HG03196 (cell line): ENCODE data around the gene IMP3.
A peak's percentile ranks its signal among the peaks of the same experiment; 100 is the strongest.
"Not testable (repeated sequence)": the region's sequence is repeated elsewhere in the genome, so short reads cannot be mapped to it uniquely, and the experiment has no call there.

ENCODE experiments used
- ATAC-seq: cut with Tn5 transposase; IDR thresholded peaks from one replicate; pipeline ENCODE4 v1.9.1; 2021; ENCODE audit not compliant: unreplicated experiment

Gene IMP3, protein sequence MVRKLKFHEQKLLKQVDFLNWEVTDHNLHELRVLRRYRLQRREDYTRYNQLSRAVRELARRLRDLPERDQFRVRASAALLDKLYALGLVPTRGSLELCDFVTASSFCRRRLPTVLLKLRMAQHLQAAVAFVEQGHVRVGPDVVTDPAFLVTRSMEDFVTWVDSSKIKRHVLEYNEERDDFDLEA

GRCh38 chr15:75639709-75640482, at the start of gene IMP3:
Gene IMP3 (minus strand): TSS chr15:75640224. CDS start chr15:75640168, 56 bp downstream.
- peak; percentile 89 for ATAC-seq

- ATAC-seq = not testable (repeated sequence)
Measured at GRCh38 chr15:75689429-75689828, 49.4 kb upstream of the IMP3 start.

- ATAC-seq = no peak
Measured at GRCh38 chr15:75688831-75689230, 48.8 kb upstream of the IMP3 start.

GRCh38 chr15:75688278-75688557, 48.2 kb upstream of the IMP3 start:
- ATAC-seq = no peak

DNA sequence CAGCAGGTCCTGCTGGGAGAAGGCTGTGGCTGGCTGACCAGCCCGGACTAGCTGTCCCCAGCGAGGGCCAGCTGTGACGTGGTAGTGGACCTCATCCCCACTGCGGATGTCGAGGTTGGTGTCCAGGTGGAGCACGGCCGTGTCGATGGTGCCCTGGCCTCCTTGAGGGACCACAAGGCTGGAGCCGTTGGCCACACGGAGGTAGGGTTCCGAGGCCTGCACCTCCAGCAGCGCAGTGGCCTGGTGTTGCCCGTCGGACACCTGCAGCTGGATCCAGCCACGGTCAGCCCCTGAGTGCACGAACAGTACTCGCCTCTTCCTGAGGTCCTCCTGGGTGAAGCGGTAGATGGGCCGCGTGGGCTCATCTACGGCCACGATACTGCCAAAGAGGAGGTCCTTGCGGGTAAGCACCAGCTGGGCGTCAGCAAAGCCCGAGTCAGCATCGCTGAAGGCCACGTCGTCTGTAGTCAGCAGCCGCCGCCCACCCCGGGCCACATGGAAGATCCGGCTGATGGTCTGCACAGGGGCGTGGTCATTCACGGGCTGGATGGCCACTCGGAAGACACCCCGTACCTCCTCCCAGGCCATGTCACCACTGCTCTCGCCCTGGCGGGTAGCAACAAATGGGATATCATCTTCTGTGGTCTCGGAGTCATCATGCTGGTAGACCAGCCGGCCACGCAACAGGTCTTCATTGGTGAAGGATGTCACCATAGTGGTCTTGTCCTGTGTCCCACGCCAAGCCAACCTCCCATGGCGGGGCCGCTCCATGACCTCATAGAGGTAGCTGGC, 47.7 kb upstream of the IMP3 start:
- ATAC-seq = no peak

DNA sequence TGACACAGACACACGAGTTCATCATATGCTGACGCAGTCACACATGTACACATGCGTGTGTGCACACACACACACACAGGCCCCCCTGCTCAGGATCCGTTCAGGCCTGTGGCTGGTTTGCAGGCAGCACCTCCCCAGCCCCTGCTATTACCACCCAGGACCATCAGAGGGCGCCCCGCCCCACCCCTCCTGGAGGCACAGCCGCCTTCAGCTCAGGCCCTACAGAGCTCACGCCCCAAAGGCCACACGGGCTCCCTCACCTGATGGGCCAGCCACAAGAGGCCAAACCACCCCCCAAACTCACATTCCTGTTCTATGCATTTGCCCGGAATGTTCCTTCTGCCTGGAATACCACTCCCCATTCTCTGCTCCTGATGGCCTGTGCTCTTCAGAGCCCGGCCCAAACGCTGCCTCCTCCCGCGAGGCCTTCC, 46.2 kb upstream of the IMP3 start:
- peak; percentile 61 for ATAC-seq

DNA sequence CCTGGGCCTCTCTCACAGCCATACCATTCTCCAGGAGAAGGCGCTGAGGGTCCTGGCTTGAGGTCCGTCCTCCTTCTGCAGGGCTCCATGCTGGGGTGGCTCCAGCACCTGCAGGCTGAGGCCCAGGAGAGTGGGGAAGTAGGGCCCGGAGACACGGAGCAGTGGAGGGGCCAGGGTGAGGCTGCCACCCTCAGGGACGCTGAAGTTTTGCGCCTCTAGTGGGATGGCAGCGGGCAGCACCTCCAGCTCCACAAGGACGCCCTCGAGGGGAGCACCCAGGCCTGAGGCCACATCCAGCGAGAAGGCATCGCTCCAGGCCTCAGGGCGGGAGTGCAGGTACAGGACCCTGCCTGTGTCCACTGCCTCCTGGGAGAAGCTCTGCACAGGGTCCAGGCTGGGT, 45.2 kb upstream of the IMP3 start:
- no peak for ATAC-seq

DNA sequence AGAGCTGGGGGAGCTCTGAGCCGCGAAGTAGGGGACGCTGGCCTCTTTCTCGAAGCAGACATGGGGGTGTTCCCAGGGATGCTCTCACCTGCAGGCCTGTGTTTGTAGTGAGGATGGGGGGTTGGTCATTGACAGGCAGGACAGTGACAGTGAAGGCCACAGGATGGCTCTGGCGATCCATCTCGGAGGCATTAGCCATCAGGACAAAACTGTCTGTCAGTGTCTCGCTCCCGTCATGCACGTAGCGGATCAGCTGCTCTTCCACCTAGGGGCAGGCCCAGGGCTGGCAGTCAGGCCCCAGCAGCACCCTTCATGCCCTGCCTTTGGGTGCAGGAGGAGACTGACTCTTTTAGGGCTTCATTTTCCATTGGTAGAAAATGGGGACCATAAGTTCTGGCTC, 44.6 kb upstream of the IMP3 start:
- ATAC-seq = no peak

- not testable (repeated sequence) for ATAC-seq
Measured at GRCh38 chr15:75683646-75684312, 43.8 kb upstream of the IMP3 start.

- no peak for ATAC-seq
Measured at GRCh38 chr15:75682181-75683135, 42.4 kb upstream of the IMP3 start.

- ATAC-seq = no peak
Measured at GRCh38 chr15:75680007-75680789, 40.2 kb upstream of the IMP3 start.

GRCh38 chr15:75678324-75678690, 38.3 kb upstream of the IMP3 start:
- not testable (repeated sequence) for ATAC-seq

- no peak for ATAC-seq
Measured at GRCh38 chr15:75677465-75678323, 37.7 kb upstream of the IMP3 start.

- ATAC-seq = no peak
Measured at GRCh38 chr15:75676688-75677464, 36.9 kb upstream of the IMP3 start.

GRCh38 chr15:75675579-75676404, 35.8 kb upstream of the IMP3 start:
- no peak for ATAC-seq

DNA sequence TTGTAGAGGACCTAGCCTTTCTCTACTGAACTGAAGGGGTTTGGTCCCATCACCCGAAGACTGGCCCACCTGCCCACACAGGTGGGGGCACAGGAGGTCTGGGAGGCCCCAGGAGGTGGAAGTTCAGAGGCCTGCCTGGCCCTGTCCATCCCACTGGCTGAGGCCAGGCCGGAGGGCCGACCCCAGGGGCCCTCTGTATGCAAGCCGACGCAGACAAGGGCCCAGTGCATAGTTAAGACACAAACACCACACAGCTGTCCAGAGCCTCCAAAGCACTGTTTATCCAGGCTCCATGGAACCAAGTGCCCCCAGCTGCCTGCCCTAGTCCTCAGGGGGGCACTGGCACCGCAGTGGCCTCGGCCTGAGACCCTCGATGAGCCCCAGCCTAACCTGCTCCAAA, 34.3 kb upstream of the IMP3 start:
- ATAC-seq = no peak
